GM12892 (cell line): Measurements from ENCODE around the gene NUDT1. TPM values are rescaled to one million over a fixed set of nuclear protein-coding genes. Genes with fewer than 3 reads are reported as not detected.

ENCODE experiments used
- DNase-seq: peaks from one replicate; pipeline ENCODE4 v3.0.0; 2011; ENCODE audit not compliant: insufficient read length
- FAIRE-seq: peaks from 2 replicates; lab custom pipeline; 2011; peaks lifted over from hg19 to GRCh38; lab: Jason Lieb, UNC
- POLR2A ChIP-seq: IDR thresholded peaks from 2 replicates; pipeline ENCODE4 v1.6.1; 2011; ENCODE audit warnings: low read depth, low read length, control low read depth
- POLR2AphosphoS5 ChIP-seq: IDR thresholded peaks from 2 replicates; pipeline ENCODE4 v1.6.1; 2011; ENCODE audit warnings: low read depth, low read length, control low read depth
- TAF1 ChIP-seq: IDR thresholded peaks from 2 replicates; pipeline ENCODE4 v1.6.1; 2011; ENCODE audit warnings: low read depth, mild to moderate bottlenecking, control low read depth, low read length, borderline replicate concordance
- polyA plus RNA-seq: library from polyadenylated mRNA; unstranded; fragments of >200 nt; gene quantifications from one replicate; pipeline ENCODE4 v1.2.1, GENCODE V29; 2012; ENCODE audit warnings: missing spikeins, inconsistent platforms; ENCODE audit not compliant: missing spikeins

The NUDT1 gene
- polyA plus RNA-seq: 39.5 TPM

GRCh38 chr7:2241580-2242540 is at the start of gene NUDT1, which contains the start of gene MRM2:
Gene NUDT1, plus strand, starts transcription at chr7:2242226. Its CDS starts 2,349 bp downstream, at chr7:2244575.
Gene MRM2, minus strand, starts transcription at chr7:2242205. Its CDS starts 36 bp downstream, at chr7:2242169.
- TF ChIP-seq POLR2AphosphoS5 (peak; percentile 82), TAF1 (peak; percentile 94), POLR2A (peak; percentile 97; the same call in 1 of the 2 replicates)
- FAIRE-seq: peak; percentile 95

GRCh38 chr7:2192831-2193534 is 49.0 kb upstream of the NUDT1 start:
- TF ChIP-seq POLR2AphosphoS5: no peak
- no peak for TF ChIP-seq TAF1
- TF ChIP-seq POLR2A: no peak
- no peak for DNase-seq
- no peak for FAIRE-seq

More at GRCh38 chr7:2241580-2242540, at the start of gene NUDT1, which contains the start of gene MRM2:
- DNase-seq: peak; percentile 89

DNA sequence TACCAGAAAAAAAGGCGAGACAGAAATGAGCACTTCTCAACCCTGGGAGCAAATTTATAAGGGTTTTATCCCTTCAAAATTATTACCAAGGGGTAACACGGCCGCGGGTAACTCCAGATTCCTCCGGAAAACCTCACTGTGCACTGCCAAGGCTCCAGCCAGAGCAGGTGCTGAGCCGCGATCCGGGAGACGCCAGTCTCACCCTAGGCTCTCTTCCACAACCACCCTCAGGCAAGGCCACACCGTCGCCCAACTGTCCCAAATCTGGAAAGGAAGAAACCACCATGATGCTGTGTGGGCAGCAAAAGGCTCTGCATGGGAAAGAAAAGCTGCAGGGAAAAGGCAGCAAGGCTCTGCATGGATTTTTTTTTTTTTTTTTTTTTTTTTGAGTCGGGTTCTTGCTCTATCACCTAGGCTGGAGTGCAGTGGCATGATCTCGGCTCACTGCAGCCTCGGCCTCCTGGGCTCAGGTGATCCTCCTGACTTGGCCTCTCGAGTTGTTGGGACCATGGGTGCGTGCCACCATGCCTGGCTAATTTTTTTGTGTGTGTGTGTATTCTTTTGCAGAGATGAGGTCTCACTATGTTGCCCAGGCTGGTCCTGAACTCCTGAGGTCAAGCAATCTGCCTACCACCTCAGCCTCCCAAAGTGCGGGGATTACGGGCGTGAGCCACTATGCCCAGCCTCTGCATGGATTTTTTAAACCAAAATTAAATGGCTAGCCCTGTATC is 48.3 kb upstream of the NUDT1 start:
- FAIRE-seq: no peak
- TF ChIP-seq POLR2A: no peak
- no peak for TF ChIP-seq TAF1
- no peak for DNase-seq

DNA sequence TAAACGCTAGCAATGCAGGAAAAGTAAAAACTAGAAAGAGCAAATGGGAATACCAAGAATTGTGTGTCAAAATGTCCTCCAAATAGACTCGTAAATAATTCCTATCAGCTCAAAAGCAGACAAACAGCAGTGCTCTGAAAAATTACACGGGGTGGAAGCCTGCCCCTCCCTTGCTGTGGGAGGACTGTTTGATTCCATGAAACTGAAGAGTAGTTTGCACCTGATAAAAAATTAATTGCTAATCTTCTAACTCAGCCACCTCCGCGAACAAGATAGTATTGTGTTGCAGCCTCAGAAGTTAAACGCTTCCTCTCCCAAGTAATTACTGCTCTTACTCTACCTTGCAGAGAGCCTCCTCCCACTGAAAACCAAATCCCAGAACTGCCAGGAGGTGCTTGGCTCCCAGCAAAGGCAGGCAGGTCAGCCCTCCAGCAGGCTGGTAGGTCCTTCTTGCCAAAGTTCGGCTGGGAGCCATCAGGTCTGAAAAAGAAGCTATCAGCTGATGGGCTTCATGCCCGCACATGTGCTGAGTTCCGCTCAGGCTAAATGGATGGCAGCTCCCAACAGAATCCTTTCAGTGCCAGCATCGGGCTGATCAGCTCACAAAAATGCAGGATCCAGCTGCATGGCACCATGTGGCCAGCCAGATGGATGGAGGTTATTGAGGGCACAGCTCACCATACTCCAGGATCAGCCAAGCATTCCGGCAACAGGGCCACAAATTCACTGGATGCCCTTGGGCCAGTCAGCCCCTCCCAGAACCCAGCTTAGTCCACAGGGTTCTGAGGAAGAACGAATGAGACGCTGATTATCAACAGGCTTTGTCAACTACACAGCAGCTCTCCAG is 46.4 kb upstream of the NUDT1 start:
- FAIRE-seq: no peak
- TF ChIP-seq POLR2AphosphoS5 (no peak), TAF1 (no peak), POLR2A (no peak)
- DNase-seq: no peak

GRCh38 chr7:2196381-2197378 is 45.3 kb upstream of the NUDT1 start:
- FAIRE-seq (no peak), DNase-seq (no peak)
- TF ChIP-seq POLR2AphosphoS5 (no peak), POLR2A (no peak), TAF1 (no peak)

- no peak for TF ChIP-seq POLR2A
- no peak for TF ChIP-seq TAF1
- no peak for TF ChIP-seq POLR2AphosphoS5
- FAIRE-seq (no peak), DNase-seq (no peak)
Measured at GRCh38 chr7:2197436-2198155, 44.4 kb upstream of the NUDT1 start.

DNA sequence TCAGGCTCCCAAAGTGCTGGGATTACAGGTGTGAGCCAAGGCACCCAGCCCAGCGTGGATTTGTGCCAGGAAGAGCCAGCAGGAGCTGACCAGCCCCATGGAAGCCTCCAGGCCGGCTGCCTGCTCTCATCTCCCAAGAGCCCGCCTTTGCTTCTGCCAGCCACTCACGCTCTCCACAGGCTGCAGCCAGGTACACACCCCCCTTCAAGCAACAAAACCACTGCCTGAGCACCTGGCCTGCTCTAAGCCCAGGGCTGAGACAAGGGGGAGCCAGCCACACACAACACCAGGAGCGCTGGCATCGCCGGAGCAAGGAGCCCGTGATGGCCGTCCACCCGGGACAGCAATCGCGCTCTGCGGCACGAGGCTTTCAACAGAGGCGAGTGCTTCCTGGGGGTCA is 43.8 kb upstream of the NUDT1 start:
- FAIRE-seq: no peak
- TF ChIP-seq POLR2AphosphoS5 (no peak), POLR2A (no peak), TAF1 (no peak)
- no peak for DNase-seq

DNA sequence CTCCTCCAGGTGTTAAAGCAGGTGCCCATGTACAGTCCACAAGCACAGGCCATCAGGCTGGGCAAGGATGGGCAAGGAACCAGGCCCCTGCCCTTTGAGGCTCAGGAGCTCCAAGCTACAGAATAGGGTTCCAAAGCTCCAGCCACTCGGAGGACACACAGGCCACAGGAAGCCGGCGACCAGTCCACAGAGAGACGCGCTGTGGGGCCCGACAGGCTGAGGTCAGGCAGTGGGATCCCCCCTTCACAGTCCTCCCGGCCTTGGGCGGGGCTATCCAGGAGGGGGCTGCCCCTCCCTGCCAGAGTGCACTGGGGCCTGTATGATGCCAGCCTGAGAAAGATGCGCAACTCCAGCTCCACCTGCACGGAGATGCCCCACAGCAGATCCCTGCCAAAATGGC is 43.3 kb upstream of the NUDT1 start:
- FAIRE-seq (no peak), DNase-seq (no peak)

More for the DNA sequence above, 43.3 kb upstream of the NUDT1 start:
- TF ChIP-seq TAF1: no peak
- TF ChIP-seq POLR2AphosphoS5: no peak
- TF ChIP-seq POLR2A: no peak
